ENCODE measurements around the gene LIMCH1.

GRCh38 chr4:41709844-41710481 is 172.0 kb downstream of the LIMCH1 start:
- TF ChIP-seq CTCF (IDR thresholded peaks at IDR 0.05) (no peak), POLR2A (IDR thresholded peaks at IDR 0.05) (no peak)

Data from body of pancreas (tissue), 4 donors.